B cell (primary cell): ENCODE results near the gene RAP2C. TPM values are rescaled to one million over a fixed set of nuclear protein-coding genes. Genes with fewer than 3 reads are reported as not detected.

Experiments used
- ATAC-seq: fragments of 200-7000 bp; cut with Tn5 transposase; one replicate; pipeline ENCODE4 v1.10.0; 2021; ENCODE audit warnings: low read depth, mild to moderate bottlenecking, moderate number of reproducible peaks, moderate library complexity
- CTCF ChIA-PET: fragments of 350-600 bp; sonication (Branson Sonifier 250); formaldehyde crosslinking; loops from one replicate; lab custom pipeline; 2021; ENCODE audit warnings: antibody characterized with exemption, inconsistent platforms; lab: Charles Lee
- POLR2A ChIA-PET: fragments of 350-600 bp; sonication (Branson Sonifier 250); formaldehyde crosslinking; loops from one replicate; lab custom pipeline; 2021; ENCODE audit warnings: antibody characterized with exemption; lab: Charles Lee
- DNase-seq: peaks from one replicate; pipeline ENCODE4 v3.0.0; 2013
- H2AFZ ChIP-seq: 2 replicates; pipeline ENCODE4 v1.6.1; 2012; ENCODE audit warnings: mild to moderate bottlenecking, low read depth, low read length; ENCODE audit not compliant: insufficient read depth, poor library complexity, severe bottlenecking
- H3K27ac ChIP-seq, 2 donors: 1 replicate in 1 of 2; 2 replicates in 1 of 2; pipeline ENCODE4 v1.5.1; 2012 to 2013; ENCODE audit warnings: low read length in 2 of 2, mild to moderate bottlenecking in 2 of 2, moderate library complexity in 1 of 2
- H3K27me3 ChIP-seq, 4 experiments: fragments of 200-600 bp in 1 of 4; sonication (generic) in 1 of 4; replicated peaks in 1 of 4; 1 replicate in 2 of 4; 2 replicates in 2 of 4; pipeline versions ENCODE4 v1.6.1 to v1.7.0; 2013 to 2016; ENCODE audit warnings: low read length in 3 of 4, mild to moderate bottlenecking in 2 of 4, mixed read lengths in 1 of 4, moderate library complexity in 1 of 4; ENCODE audit not compliant: insufficient read depth in 4 of 4, control insufficient read depth in 3 of 4; ENCODE audit errors: control extremely low read depth in 1 of 4
- H3K36me3 ChIP-seq, 2 experiments: replicated peaks in 1 of 2; 1 replicate in 1 of 2; 2 replicates in 1 of 2; pipeline versions ENCODE4 v1.6.1 to v1.7.1; 2013; ENCODE audit warnings: low read length in 1 of 2; ENCODE audit not compliant: insufficient read depth in 2 of 2, control insufficient read depth in 1 of 2; ENCODE audit errors: control extremely low read depth in 1 of 2, extremely low read depth in 1 of 2
- H3K4me1 ChIP-seq, 2 donors: fragments of 200-600 bp in 1 of 2; sonication (generic) in 1 of 2; 1 replicate in 1 of 2; 2 replicates in 1 of 2; pipeline versions ENCODE4 v1.5.1 to v1.6.1; 2013 to 2017; ENCODE audit warnings: low read length in 2 of 2; ENCODE audit not compliant: control insufficient read depth in 2 of 2, insufficient read depth in 2 of 2
- H3K4me2 ChIP-seq: replicated peaks from 2 replicates; pipeline ENCODE3; 2012; ENCODE audit warnings: mild to moderate bottlenecking, low read depth, low read length; ENCODE audit not compliant: poor library complexity, severe bottlenecking
- H3K4me3 ChIP-seq, 5 experiments: fragments of 200-600 bp in 1 of 5; sonication (generic) in 1 of 5; 1 replicate in 3 of 5; 2 replicates in 2 of 5; pipeline versions ENCODE4 v1.5.1 to v1.7.0; 2011 to 2016; ENCODE audit warnings: low read length in 4 of 5, mild to moderate bottlenecking in 4 of 5, low read depth in 2 of 5, control low read depth in 1 of 5, moderate library complexity in 1 of 5; ENCODE audit not compliant: insufficient read depth in 1 of 5; ENCODE audit errors: control extremely low read depth in 1 of 5, extremely low read depth in 1 of 5
- H3K79me2 ChIP-seq: fragments of 200-600 bp; sonication (generic); one replicate; pipeline ENCODE4 v1.6.0; 2016; ENCODE audit warnings: low read length; ENCODE audit not compliant: control insufficient read depth, insufficient read depth
- H3K9ac ChIP-seq: fragments of 200-600 bp; sonication (generic); 2 replicates; pipeline ENCODE4 v1.6.1; 2017; ENCODE audit warnings: mild to moderate bottlenecking, low read length, moderate library complexity
- H3K9me3 ChIP-seq, 3 donors: one replicate each; pipeline versions ENCODE4 v1.6.1 to v1.7.1; 2013; ENCODE audit warnings: low read length in 2 of 3; ENCODE audit not compliant: control insufficient read depth in 2 of 3, insufficient read depth in 1 of 3; ENCODE audit errors: control extremely low read depth in 1 of 3
- H4K20me1 ChIP-seq: 2 replicates; pipeline ENCODE4 v1.6.0; 2012; ENCODE audit warnings: mild to moderate bottlenecking, low read length; ENCODE audit not compliant: insufficient read depth, control insufficient read depth, poor library complexity, severe bottlenecking
- H3K27ac Mint-ChIP-seq: one replicate; pipeline ENCODE4 v1.8.0; 2021; ENCODE audit warnings: mixed read lengths
- H3K27me3 Mint-ChIP-seq: one replicate; pipeline ENCODE4 v1.8.0; 2021; ENCODE audit warnings: mixed read lengths
- H3K4me1 Mint-ChIP-seq: one replicate; pipeline ENCODE4 v1.8.0; 2021; ENCODE audit warnings: mixed read lengths
- H3K4me3 Mint-ChIP-seq: one replicate; pipeline ENCODE4 v1.8.0; 2021; ENCODE audit warnings: mixed read lengths
- H3K9me3 Mint-ChIP-seq: one replicate; pipeline ENCODE4 v1.8.0; 2022; ENCODE audit warnings: mixed read lengths; ENCODE audit not compliant: insufficient read depth
- EZH2 ChIP-seq: IDR thresholded peaks from 2 replicates; pipeline ENCODE4 v1.6.1; 2012; ENCODE audit warnings: borderline replicate concordance, low read depth, mild to moderate bottlenecking, moderate library complexity, low read length; ENCODE audit not compliant: insufficient read depth, poor library complexity, severe bottlenecking
- WGBS: methylation state at CpG from one replicate; pipeline ENCODE4 v1.1.5; 2013; ENCODE audit warnings: missing lambda C conversion rate; ENCODE audit not compliant: insufficient coverage; 5-methylcytosine and 5-hydroxymethylcytosine counted together
- intact Hi-C: fragments of 100-400 bp; cut with micrococcal nuclease; formaldehyde crosslinking; loops from one replicate; pipeline ENCODE4 v1.10.0; 2022
- polyA plus RNA-seq: library from polyadenylated mRNA; depleted of rRNA; stranded (reverse); fragments of >200 nt; gene quantifications from 2 replicates; pipeline ENCODE4 v1.2.3, GENCODE V29; 2012
- total RNA-seq, 2 donors: library from RNA; stranded (reverse); fragments of 120-200 nt in 1 of 2; gene quantifications; 1 replicate in 1 of 2; 2 replicates in 1 of 2; pipeline versions ENCODE4 v1.2.3 to v1.2.4, GENCODE V29; 2013 to 2022
- TF ChIP-seq, protein P1 (sequence below): fragments of 200-600 bp; IDR thresholded peaks from one replicate; pipeline ENCODE4 v1.8.0; 2022; ENCODE audit warnings: antibody characterized with exemption, mild to moderate bottlenecking

The RAP2C gene
- total and polyA plus RNA-seq, 2 donors (not counting 1 experiment from before 2014, with no cell fraction given) = 23.2 to 46.0 TPM

GRCh38 chrX:132231587-132231986, 12.3 kb upstream of the RAP2C start:
- WGBS = no CpG with 5 or more reads among the region's 2 CpGs
- Histone ChIP-seq H3K27ac (no peak overlapping the region), H4K20me1 (no peaks in the 10 kb centered on the region), H3K4me2 (no peak overlapping the region), H3K27me3 (no peaks in the 10 kb centered on the region), H3K9ac (no peak overlapping the region), H3K9me3 (no peaks in the 10 kb centered on the region), H3K79me2 (no peaks in the 10 kb centered on the region), H3K4me3 (no peak overlapping the region), H2AFZ (no peak overlapping the region), H3K4me1 (no peaks in the 10 kb centered on the region), H3K36me3 (no peaks in the 10 kb centered on the region)
- ATAC-seq (no peak), DNase-seq (no peak)
- ChIA-PET POLR2A (no interaction called here), CTCF (no interaction called here)
- H3K4me1 Mint-ChIP-seq = peaks cover 17% of the 10 kb centered on the region
- no peak overlapping the region for H3K27ac Mint-ChIP-seq
- intact Hi-C loops = loop anchor here (10.0 kb wide), 1 partner anchor 53 kb away; no protein-coding TSS in a partner anchor
- TF ChIP-seq EZH2 = no peak
- TF ChIP-seq, protein P1, sequence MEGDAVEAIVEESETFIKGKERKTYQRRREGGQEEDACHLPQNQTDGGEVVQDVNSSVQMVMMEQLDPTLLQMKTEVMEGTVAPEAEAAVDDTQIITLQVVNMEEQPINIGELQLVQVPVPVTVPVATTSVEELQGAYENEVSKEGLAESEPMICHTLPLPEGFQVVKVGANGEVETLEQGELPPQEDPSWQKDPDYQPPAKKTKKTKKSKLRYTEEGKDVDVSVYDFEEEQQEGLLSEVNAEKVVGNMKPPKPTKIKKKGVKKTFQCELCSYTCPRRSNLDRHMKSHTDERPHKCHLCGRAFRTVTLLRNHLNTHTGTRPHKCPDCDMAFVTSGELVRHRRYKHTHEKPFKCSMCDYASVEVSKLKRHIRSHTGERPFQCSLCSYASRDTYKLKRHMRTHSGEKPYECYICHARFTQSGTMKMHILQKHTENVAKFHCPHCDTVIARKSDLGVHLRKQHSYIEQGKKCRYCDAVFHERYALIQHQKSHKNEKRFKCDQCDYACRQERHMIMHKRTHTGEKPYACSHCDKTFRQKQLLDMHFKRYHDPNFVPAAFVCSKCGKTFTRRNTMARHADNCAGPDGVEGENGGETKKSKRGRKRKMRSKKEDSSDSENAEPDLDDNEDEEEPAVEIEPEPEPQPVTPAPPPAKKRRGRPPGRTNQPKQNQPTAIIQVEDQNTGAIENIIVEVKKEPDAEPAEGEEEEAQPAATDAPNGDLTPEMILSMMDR = no peak
- H3K9me3 Mint-ChIP-seq = no peaks in the 10 kb centered on the region
- H3K4me3 Mint-ChIP-seq = peak overlapping the region; percentile 21
- no peaks in the 10 kb centered on the region for H3K27me3 Mint-ChIP-seq

DNA sequence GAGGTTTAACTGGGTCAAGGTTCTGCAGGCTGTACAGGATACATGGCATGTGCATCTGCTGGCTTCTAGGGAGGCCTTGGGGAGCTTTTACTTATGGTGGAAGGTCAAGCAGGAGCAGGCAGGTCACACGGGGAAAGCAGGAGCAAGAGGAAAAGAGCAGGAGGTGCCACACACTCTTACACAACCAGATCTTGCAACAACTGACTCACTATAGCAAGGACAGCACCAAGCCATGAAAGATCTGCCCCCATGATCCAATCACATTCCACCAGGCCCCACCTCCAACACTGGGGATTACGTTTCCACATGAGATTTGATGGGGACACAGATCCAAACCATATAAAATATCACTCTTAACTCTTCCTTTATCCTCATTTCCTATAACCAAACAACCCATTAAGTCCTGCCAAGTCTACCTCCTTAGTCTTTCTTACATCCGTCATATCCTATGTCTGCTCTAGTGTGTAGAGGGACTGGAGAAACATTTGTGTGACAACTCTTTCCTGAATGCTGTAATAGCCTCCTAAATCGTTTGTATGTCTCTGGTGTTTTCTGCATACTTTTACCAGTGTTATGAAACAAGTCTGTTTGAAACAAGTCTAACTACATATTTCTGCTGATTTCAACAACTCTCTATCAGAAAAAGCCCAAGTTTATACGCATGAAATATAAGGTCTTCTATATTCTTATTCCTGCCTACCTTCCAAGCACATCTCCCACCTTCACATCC, 8.3 kb upstream of the RAP2C start:
- Mint-ChIP-seq H3K27ac (no peak overlapping the region), H3K4me1 (peaks cover 13% of the 10 kb centered on the region), H3K9me3 (no peaks in the 10 kb centered on the region), H3K4me3 (no peak overlapping the region), H3K27me3 (no peaks in the 10 kb centered on the region)
- intact Hi-C loops = no loop called here
- Histone ChIP-seq H2AFZ (no peak overlapping the region), H3K36me3 (no peaks in the 10 kb centered on the region), H3K9me3 (no peaks in the 10 kb centered on the region), H3K4me2 (no peak overlapping the region), H3K4me1 (no peaks in the 10 kb centered on the region), H3K9ac (no peak overlapping the region), H3K27ac (no peak overlapping the region), H3K4me3 (no peak overlapping the region), H4K20me1 (no peaks in the 10 kb centered on the region), H3K79me2 (no peaks in the 10 kb centered on the region), H3K27me3 (peaks cover 0 to 3% (median 0%) of the 10 kb centered on the region in 4 experiments)
- POLR2A ChIA-PET = no interaction called here
- no peak for ATAC-seq
- no CpG with 5 or more reads among the region's 5 CpGs for WGBS
- DNase-seq = no peak
- CTCF ChIA-PET = interaction anchor here (0.7 to 2.1 kb wide), 5 partner anchors 9 to 404 kb away, joined by 3 to 16 read pairs (median 9); no protein-coding TSS in a partner anchor
- TF ChIP-seq, protein P1 = no peak
- no peak for TF ChIP-seq EZH2
